ENCODE results near the gene WIPF3. TPM values are rescaled to one million over a fixed set of nuclear protein-coding genes. Genes with fewer than 3 reads are reported as not detected.

WIPF3 gene
- total and polyA plus RNA-seq, 4 donors = 0.10 to 0.23 (median 0.14) TPM; not detected in 1

GRCh38 chr7:29839302-29839701 lies 33.0 kb downstream of the WIPF3 start:
- no peaks in the 10 kb centered on the region for H3K9me3 ChIP-seq (ENCODE audit: control insufficient read depth in 4 of 4, low read length in 3 of 4)
- no peak overlapping the region for H3K4me3 ChIP-seq (ENCODE audit: low read depth in 1 of 3, low read length in 3 of 3)
- no peak overlapping the region for H3K27ac ChIP-seq (ENCODE audit: low read depth in 1 of 2, low read length in 2 of 2)
- 76% methylated on average over 7 of the region's 7 CpGs for WGBS
- no peaks in the 10 kb centered on the region for H3K27me3 ChIP-seq (ENCODE audit: control insufficient read depth in 4 of 4, insufficient read depth in 4 of 4, low read length in 3 of 4)
- TF ChIP-seq REST (IDR thresholded peaks at IDR 0.05) = no peak
- no peak for TF ChIP-seq CTCF (IDR thresholded peaks at IDR 0.05; ENCODE audit: low read depth, low read length, missing input control)
- no peak for TF ChIP-seq NR2F2 (IDR thresholded peaks at IDR 0.05)
- TF ChIP-seq EGR1 (IDR thresholded peaks at IDR 0.05; ENCODE audit: low read depth in 2 of 2) = no peak
- no peak for TF ChIP-seq MAX (IDR thresholded peaks at IDR 0.05)
- TF ChIP-seq SP1 (IDR thresholded peaks at IDR 0.05) = no peak
- TF ChIP-seq ATF3 (IDR thresholded peaks at IDR 0.05) = no peak
- TF ChIP-seq TAF1 (conservative IDR thresholded peaks at IDR 0.05) = no peak
- TF ChIP-seq ZBTB33 (IDR thresholded peaks at IDR 0.05) = no peak
- TF ChIP-seq RXRA (IDR thresholded peaks at IDR 0.05) = no peak
- TF ChIP-seq GABPA (IDR thresholded peaks at IDR 0.05 in 1 of 2, conservative IDR thresholded peaks at IDR 0.05 in 1 of 2) = no peak
- no peak for TF ChIP-seq JUND (IDR thresholded peaks at IDR 0.05)
- TF ChIP-seq HNF4G (IDR thresholded peaks at IDR 0.05) = no peak
- TF ChIP-seq YY1 (IDR thresholded peaks at IDR 0.05) = no peak
- TF ChIP-seq FOXA2 (IDR thresholded peaks at IDR 0.05) = no peak
- TF ChIP-seq RAD21 (IDR thresholded peaks at IDR 0.05) = no peak
- TF ChIP-seq FOXA1 (IDR thresholded peaks at IDR 0.05) = no peak
- TF ChIP-seq HNF4A (conservative IDR thresholded peaks at IDR 0.05) = no peak
- no peak overlapping the region for H3K9ac ChIP-seq (ENCODE audit: low read depth in 1 of 2, low read length in 2 of 2)
- H3K4me1 ChIP-seq (ENCODE audit: control insufficient read depth in 4 of 4, insufficient read depth in 4 of 4, low read length in 3 of 4) = no peaks in the 10 kb centered on the region
- no peaks in the 10 kb centered on the region for H3K36me3 ChIP-seq (ENCODE audit: control insufficient read depth in 4 of 4, insufficient read depth in 3 of 4, low read depth in 1 of 4, low read length in 3 of 4)
- no peak for DNase-seq (ENCODE audit: low spot score)

Data from liver (tissue), 9 donors.